A549 (cell line): ENCODE data around the gene FGR. TPM values are rescaled to one million over a fixed set of nuclear protein-coding genes. Genes with fewer than 3 reads are reported as not detected.

Source experiments
- ATAC-seq, 2 experiments: fragments of 200-7000 bp in 1 of 2; fragments of >200 bp in 1 of 2; cut with Nextera tagmentation in 1 of 2; cut with Tn5 transposase in 1 of 2; 3 replicates each; pipeline versions ENCODE4 v1.8.0 to v1.9.1; 2018 to 2020; ENCODE audit warnings: mild to moderate bottlenecking in 1 of 2, moderate library complexity in 1 of 2
- CTCF ChIA-PET: fragments of 300-600 bp; sonication (Branson Sonifier 250); formaldehyde crosslinking; extraction: SDS; loops from one replicate; lab custom pipeline; 2021; ENCODE audit warnings: antibody characterized with exemption, inconsistent platforms; lab: Yijun Ruan, JAX
- POLR2A ChIA-PET: fragments of 350-600 bp; formaldehyde crosslinking; extraction: SDS; loops from one replicate; lab custom pipeline; 2021; ENCODE audit warnings: antibody characterized with exemption, inconsistent platforms; lab: Yijun Ruan, JAX
- DNase-seq, 2 experiments: peaks; one replicate each; pipeline versions ENCODE4 v3.0.0 to v3.0.0-alpha.2; 2011 to 2016; ENCODE audit warnings: low read depth in 1 of 2, low spot score in 1 of 2
- FAIRE-seq: peaks from 2 replicates; lab custom pipeline; 2011; peaks lifted over from hg19 to GRCh38; lab: Jason Lieb, UNC
- H3K27ac ChIP-seq, 2 experiments: fragments of >200 bp; sonication (Bioruptor Twin); formaldehyde crosslinking; 3 replicates each; pipeline ENCODE4 v1.5.1; 2016 to 2017
- H3K4me1 ChIP-seq: fragments of >200 bp; sonication (Bioruptor Twin); formaldehyde crosslinking; 3 replicates; pipeline ENCODE4 v1.6.1; 2016
- H3K4me2 ChIP-seq: fragments of >200 bp; sonication (Bioruptor Twin); formaldehyde crosslinking; 3 replicates; pipeline ENCODE4 v1.6.1; 2016
- H3K4me3 ChIP-seq: fragments of >200 bp; sonication (Bioruptor Twin); formaldehyde crosslinking; 3 replicates; pipeline ENCODE4 v1.5.1; 2016
- H3K9me3 ChIP-seq: fragments of >200 bp; sonication (Bioruptor Twin); formaldehyde crosslinking; 3 replicates; pipeline ENCODE4 v1.6.1; 2016
- BHLHE40 ChIP-seq: IDR thresholded peaks from 2 replicates; pipeline ENCODE4 v1.6.1; 2012; ENCODE audit warnings: low read depth, low read length, inconsistent platforms
- CBX2 ChIP-seq: fragments of 200-600 bp; sonication (generic); IDR thresholded peaks from 2 replicates; pipeline ENCODE4 v1.6.1; 2016; ENCODE audit warnings: low read depth, mild to moderate bottlenecking, borderline replicate concordance
- CHD2 ChIP-seq: fragments of 150-350 bp; IDR thresholded peaks from 2 replicates; pipeline ENCODE4 v1.6.1; 2014; ENCODE audit warnings: low read length; ENCODE audit not compliant: partially characterized antibody
- EHF ChIP-seq: fragments of 250-450 bp; sonication (Bioruptor Pico); IDR thresholded peaks from 2 replicates; pipeline ENCODE4 v1.5.0; 2020; ENCODE audit warnings: mild to moderate bottlenecking
- ELK1 ChIP-seq: fragments of 150-350 bp; IDR thresholded peaks from 2 replicates; pipeline ENCODE4 v1.6.1; 2014; ENCODE audit warnings: low read depth, mild to moderate bottlenecking, low read length
- EP300 ChIP-seq, 2 experiments: fragments of >200 bp; sonication (Bioruptor Twin); formaldehyde crosslinking; IDR thresholded peaks; 2 replicates in 1 of 2; 3 replicates in 1 of 2; pipeline ENCODE4 v1.6.1; 2016 to 2017
- HES2 ChIP-seq: fragments of >200 bp; sonication (Bioruptor Twin); formaldehyde crosslinking; IDR thresholded peaks from 2 replicates; pipeline ENCODE4 v1.6.1; 2016
- HEYL ChIP-seq: fragments of 250-450 bp; sonication (Bioruptor Pico); IDR thresholded peaks from 2 replicates; pipeline ENCODE4 v1.8.0; 2021; ENCODE audit warnings: mild to moderate bottlenecking, moderate library complexity
- HMGXB4 ChIP-seq: fragments of 250-450 bp; sonication (Bioruptor Pico); IDR thresholded peaks from 2 replicates; pipeline ENCODE4 v1.5.0; 2021; ENCODE audit warnings: mild to moderate bottlenecking, moderate library complexity, borderline replicate concordance
- HOXA7 ChIP-seq: fragments of 250-450 bp; sonication (Bioruptor Pico); IDR thresholded peaks from 2 replicates; pipeline ENCODE4 v1.5.0; 2020; ENCODE audit warnings: mild to moderate bottlenecking, moderate library complexity
- HOXB13 ChIP-seq: fragments of 250-450 bp; sonication (Bioruptor Pico); IDR thresholded peaks from 2 replicates; pipeline ENCODE4 v1.5.0; 2020; ENCODE audit warnings: low read depth, mild to moderate bottlenecking, moderate library complexity
- JUN ChIP-seq, 2 experiments: fragments of >200 bp; sonication (Bioruptor Twin); formaldehyde crosslinking; IDR thresholded peaks; 2 replicates in 1 of 2; 3 replicates in 1 of 2; pipeline ENCODE4 v1.6.1; 2016 to 2017
- KDM5A ChIP-seq: fragments of 200-600 bp; sonication (generic); IDR thresholded peaks from 2 replicates; pipeline ENCODE4 v1.6.1; 2016; ENCODE audit warnings: antibody characterized with exemption, mild to moderate bottlenecking
- NR3C1 ChIP-seq: fragments of >200 bp; sonication (Bioruptor Twin); formaldehyde crosslinking; IDR thresholded peaks from 3 replicates; pipeline ENCODE4 v1.6.1; 2017
- RARB ChIP-seq: fragments of 250-450 bp; sonication (Bioruptor Pico); IDR thresholded peaks from 2 replicates; pipeline ENCODE4 v1.8.0; 2021; ENCODE audit warnings: mild to moderate bottlenecking, moderate library complexity
- RCOR1 ChIP-seq: fragments of 150-350 bp; IDR thresholded peaks from 2 replicates; pipeline ENCODE4 v1.6.1; 2014; ENCODE audit warnings: antibody characterized with exemption, low read length, low read depth
- RFX5 ChIP-seq: fragments of 450-650 bp; IDR thresholded peaks from 2 replicates; pipeline ENCODE4 v1.7.1; 2014; ENCODE audit warnings: antibody characterized with exemption, mild to moderate bottlenecking, moderate library complexity
- SREBF2 ChIP-seq: fragments of 450-650 bp; IDR thresholded peaks from 2 replicates; pipeline ENCODE4 v1.6.1; 2014; ENCODE audit warnings: mild to moderate bottlenecking, moderate library complexity
- ZSCAN20 ChIP-seq: fragments of 250-450 bp; sonication (Bioruptor Pico); IDR thresholded peaks from 2 replicates; pipeline ENCODE4 v1.8.0; 2022; ENCODE audit warnings: mild to moderate bottlenecking, moderate library complexity
- WGBS: methylation state at CpG from one replicate; pipeline ENCODE4 v1.1.6; 2017; ENCODE audit errors: missing lambda C conversion rate; 5-methylcytosine and 5-hydroxymethylcytosine counted together
- polyA plus RNA-seq, 4 experiments: library from polyadenylated mRNA; depleted of rRNA in 3 of 4; stranded (reverse); fragments of >200 nt; fragmentation: RNase III in 1 of 4; extraction: RNeasy Plus Mini Kit Qiagen cat#74134 plus additional on column Dnase treatment in 1 of 4; gene quantifications; 2 replicates in 3 of 4; 3 replicates in 1 of 4; pipeline ENCODE4 v1.2.3, GENCODE V29; 2011 to 2017

Gene FGR
- polyA plus RNA-seq, 2 of the 4 experiments (the other 2 are of a cell fraction): not detected

- DNase-seq: no peak
- CTCF ChIA-PET: interaction anchor here (0.8 to 4.0 kb wide), 8 partner anchors 8 to 359 kb away, joined by 3 to 29 read pairs (median 4); no protein-coding TSS in a partner anchor
- Histone ChIP-seq H3K9me3 (no peaks in the 10 kb centered on the region), H3K27ac (no peak overlapping the region), H3K4me3 (no peak overlapping the region), H3K4me2 (no peak overlapping the region), H3K4me1 (peaks cover 9% of the 10 kb centered on the region; the same call in 1 of the 3 replicates)
- no peak for FAIRE-seq
- POLR2A ChIA-PET: no interaction called here
- no peak for ATAC-seq
- WGBS: 88% methylated on average over 7 of the region's 7 CpGs
- TF ChIP-seq NR3C1 (no peak), RCOR1 (no peak), ZSCAN20 (CRISPR knock-in tag) (no peak), BHLHE40 (no peak), HEYL (no peak), HMGXB4 (no peak), HOXA7 (CRISPR knock-in tag) (no peak)
These were observed 21.3 kb upstream of the FGR start for GRCh38 chr1:27656157-27656893.

- H3K9me3 ChIP-seq: no peaks in the 10 kb centered on the region
- 65% methylated on average over 10 of the region's 11 CpGs for WGBS
- DNase-seq (no peak), FAIRE-seq (no peak), ATAC-seq (no peak)
- H3K4me2 ChIP-seq: no peak overlapping the region
- H3K4me1 ChIP-seq: peaks cover 9% of the 10 kb centered on the region; the same call in 1 of the 3 replicates
- CTCF ChIA-PET: interaction anchor here (0.8 to 4.0 kb wide), 6 partner anchors 9 to 358 kb away, joined by 3 to 29 read pairs (median 5); no protein-coding TSS in a partner anchor
- H3K27ac ChIP-seq: no peak overlapping the region; a peak in 1 of 6 replicates
- POLR2A ChIA-PET: no interaction called here
- no peak for TF ChIP-seq HES2
- TF ChIP-seq EHF (CRISPR knock-in tag): no peak
- TF ChIP-seq CHD2: no peak
- no peak for TF ChIP-seq RARB (CRISPR knock-in tag)
- no peak for TF ChIP-seq KDM5A
- TF ChIP-seq CBX2: no peak
- TF ChIP-seq EP300 (IDR thresholded peaks at IDR 0.05): no peak
- TF ChIP-seq SREBF2: no peak
- TF ChIP-seq ELK1: no peak
- no peak overlapping the region for H3K4me3 ChIP-seq
These were observed 20.4 kb upstream of the FGR start for GRCh38 chr1:27655151-27655937.

GRCh38 chr1:27652111-27652864, 17.3 kb upstream of the FGR start:
- 80% methylated on average over 5 of the region's 5 CpGs for WGBS
- H3K4me1 ChIP-seq: no peaks in the 10 kb centered on the region
- no peak overlapping the region for H3K4me3 ChIP-seq
- TF ChIP-seq RFX5 (no peak), HOXB13 (CRISPR knock-in tag) (no peak), JUN (IDR thresholded peaks at IDR 0.05) (no peak), ELK1 (no peak)
- ATAC-seq (no peak), DNase-seq (no peak), FAIRE-seq (no peak)
- ChIA-PET POLR2A (no interaction called here), CTCF (interaction anchor here (0.6 to 1.7 kb wide), 5 partner anchors 11 to 176 kb away, joined by 3 to 5 read pairs (median 3); no protein-coding TSS in a partner anchor)
- no peak overlapping the region for H3K27ac ChIP-seq
- H3K4me2 ChIP-seq: no peak overlapping the region
- no peaks in the 10 kb centered on the region for H3K9me3 ChIP-seq
